ENCODE measurements around the gene EEF1AKMT1. TPM values are rescaled to one million over a fixed set of nuclear protein-coding genes. Genes with fewer than 3 reads are reported as not detected.

The EEF1AKMT1 gene
- total and polyA plus RNA-seq, 12 donors = 6.1 to 10.2 (median 8.3) TPM

GRCh38 chr13:20709782-20710181 lies 64.0 kb downstream of the EEF1AKMT1 start:
- Histone ChIP-seq H3K4me3 (no peak overlapping the region), H3K36me3 (no peaks in the 10 kb centered on the region), H3K27me3 (no peaks in the 10 kb centered on the region), H3K9me3 (no peaks in the 10 kb centered on the region), H3K4me1 (peaks cover 3 to 39% (median 24%) of the 10 kb centered on the region in 9 donors), H3K27ac (peak overlapping the region in 1 of 10 donors; percentile 67)
- intact Hi-C loops (cut with DNase I) = loop anchor here (5.0 to 10.0 kb wide), 10 partner anchors 63 to 218 kb away; partner anchors contain the start of gene EEF1AKMT1 (in 3 of the 10)
- 57 to 60% methylated on average over 4 of the region's 4 CpGs for WGBS, 2 donors
- no peak for DNase-seq
- ATAC-seq = no peak
- TF ChIP-seq CTCF (IDR thresholded peaks at IDR 0.05) = no peak

GRCh38 chr13:20709369-20709768 lies 64.4 kb downstream of the EEF1AKMT1 start:
- DNase-seq (no peak), ATAC-seq (no peak)
- Histone ChIP-seq H3K4me3 (no peak overlapping the region), H3K27ac (peak overlapping the region in 2 of 10 donors; percentile 10 to 67), H3K27me3 (no peaks in the 10 kb centered on the region), H3K36me3 (no peaks in the 10 kb centered on the region), H3K9me3 (no peaks in the 10 kb centered on the region), H3K4me1 (peaks cover 3 to 35% (median 23%) of the 10 kb centered on the region in 9 donors)
- intact Hi-C loops (cut with DNase I) = loop anchor here in 4 of 10 donors (5.0 to 10.0 kb wide), 2 partner anchors 213 to 215 kb away; no protein-coding TSS in a partner anchor
- 86 to 92% methylated on average over 8 of the region's 8 CpGs for WGBS, 2 donors
- TF ChIP-seq CTCF (IDR thresholded peaks at IDR 0.05) = no peak

GRCh38 chr13:20708216-20708615 lies 65.5 kb downstream of the EEF1AKMT1 start:
- DNase-seq (no peak), ATAC-seq (no peak)
- no peak for TF ChIP-seq CTCF (IDR thresholded peaks at IDR 0.05)
- Histone ChIP-seq H3K36me3 (no peaks in the 10 kb centered on the region), H3K27me3 (peaks cover 0 to 2% (median 0%) of the 10 kb centered on the region in 7 donors), H3K4me3 (no peak overlapping the region), H3K27ac (peak overlapping the region in 3 of 10 donors; percentile 13 to 44 (median 28)), H3K4me1 (peaks cover 0 to 25% (median 11%) of the 10 kb centered on the region in 9 donors), H3K9me3 (no peaks in the 10 kb centered on the region)
- intact Hi-C loops (cut with DNase I) = loop anchor here in 4 of 10 donors (5.0 to 10.0 kb wide), 2 partner anchors 213 to 214 kb away; no protein-coding TSS in a partner anchor
- 78 to 87% methylated on average over 2 of the region's 2 CpGs for WGBS, 2 donors

- ATAC-seq (no peak), DNase-seq (no peak)
- TF ChIP-seq CTCF (IDR thresholded peaks at IDR 0.05) = no peak
- H3K4me1 ChIP-seq = peaks cover 0 to 29% (median 12%) of the 10 kb centered on the region in 9 donors
- WGBS, 2 donors = 95% methylated on average over 5 of the region's 5 CpGs
- H3K4me3 ChIP-seq = no peak overlapping the region
- H3K36me3 ChIP-seq = no peaks in the 10 kb centered on the region
- H3K9me3 ChIP-seq = no peaks in the 10 kb centered on the region
- no peak overlapping the region for H3K27ac ChIP-seq
- intact Hi-C loops (cut with DNase I) = loop anchor here in 4 of 10 donors (5.0 to 10.0 kb wide), 2 partner anchors 212 to 216 kb away; no protein-coding TSS in a partner anchor
- H3K27me3 ChIP-seq = peaks cover 0 to 18% (median 5%) of the 10 kb centered on the region in 7 donors
These were observed 67.1 kb downstream of the EEF1AKMT1 start for GRCh38 chr13:20706661-20707060.
